DMS 273 (cell line): Measurements from ENCODE around the gene VAV2.

Experiments used
- DNase-seq: peaks from one replicate; lab custom pipeline; 2025; ENCODE audit not compliant: unreplicated experiment; lab: John Stamatoyannopoulos, UW

VAV2 gene

GRCh38 chr9:133787754-133788025 lies 204.4 kb downstream of the VAV2 start:
- DNase-seq: peak; percentile 18

- DNase-seq: no peak
Observed at GRCh38 chr9:133786907-133787753, 205.0 kb downstream of the VAV2 start.

- no peak for DNase-seq
Observed at GRCh38 chr9:133786371-133786753, 205.8 kb downstream of the VAV2 start.

- no peak for DNase-seq
Observed at GRCh38 chr9:133785753-133786370, 206.3 kb downstream of the VAV2 start.

GRCh38 chr9:133784731-133785561 lies 207.2 kb downstream of the VAV2 start:
- no peak for DNase-seq

GRCh38 chr9:133783331-133783731 lies 208.8 kb downstream of the VAV2 start:
- DNase-seq: no peak

GRCh38 chr9:133782157-133783130 lies 209.7 kb downstream of the VAV2 start:
- peak; percentile 77 for DNase-seq

GRCh38 chr9:133781828-133782135 lies 210.3 kb downstream of the VAV2 start:
- no peak for DNase-seq

GRCh38 chr9:133780962-133781827 lies 210.9 kb downstream of the VAV2 start:
- no peak for DNase-seq

- DNase-seq: no peak
Observed at GRCh38 chr9:133780404-133780945, 211.6 kb downstream of the VAV2 start.

- DNase-seq: no peak
Observed at GRCh38 chr9:133779516-133780403, 212.4 kb downstream of the VAV2 start.

GRCh38 chr9:133779081-133779480 lies 213.0 kb downstream of the VAV2 start:
- DNase-seq: no peak

GRCh38 chr9:133778336-133779013 lies 213.6 kb downstream of the VAV2 start:
- DNase-seq: no peak

- DNase-seq: no peak
Observed at GRCh38 chr9:133777871-133778270, 214.3 kb downstream of the VAV2 start.

- no peak for DNase-seq
Observed at GRCh38 chr9:133777068-133777791, 214.9 kb downstream of the VAV2 start.

- DNase-seq: no peak
Observed at GRCh38 chr9:133775951-133776905, 215.9 kb downstream of the VAV2 start.
